ENCODE data around the gene ZFC3H1.
"Not testable (repeated sequence)": the region's sequence is repeated elsewhere in the genome, so short reads cannot be mapped to it uniquely, and the experiment has no call there.

The ZFC3H1 gene

GRCh38 chr12:71702590-71702989 lies 38.9 kb upstream of the ZFC3H1 start:
- DNase-seq (ENCODE audit: low read depth in 2 of 2): peak in 1 of 2 donors; percentile 34

GRCh38 chr12:71702181-71702580 lies 38.5 kb upstream of the ZFC3H1 start:
- not testable (repeated sequence) for H3K4me3 ChIP-seq (replicated peaks in 1 of 2; ENCODE audit: low read depth in 2 of 2, low read length in 2 of 2); DNase-seq (ENCODE audit: low read depth in 2 of 2)

More at GRCh38 chr12:71702590-71702989, 38.9 kb upstream of the ZFC3H1 start:
- H3K4me3 ChIP-seq (replicated peaks in 1 of 2; ENCODE audit: low read depth in 2 of 2, low read length in 2 of 2): no peak overlapping the region
- no peak for TF ChIP-seq CTCF (IDR thresholded peaks at IDR 0.05; ENCODE audit: low read depth, low read length)

- no peak for DNase-seq (ENCODE audit: low read depth in 2 of 2)
These were observed 32.1 kb upstream of the ZFC3H1 start for GRCh38 chr12:71695782-71696181.

GRCh38 chr12:71694099-71694820 lies 30.6 kb upstream of the ZFC3H1 start:
- DNase-seq (ENCODE audit: low read depth in 2 of 2): no peak
- H3K4me3 ChIP-seq (replicated peaks in 1 of 2; ENCODE audit: low read depth in 2 of 2, low read length in 2 of 2): no peak overlapping the region
- TF ChIP-seq CTCF (IDR thresholded peaks at IDR 0.05; ENCODE audit: low read depth, low read length): no peak

More at GRCh38 chr12:71695782-71696181, 32.1 kb upstream of the ZFC3H1 start:
- TF ChIP-seq CTCF (IDR thresholded peaks at IDR 0.05; ENCODE audit: low read depth, low read length): no peak
- H3K4me3 ChIP-seq (replicated peaks in 1 of 2; ENCODE audit: low read depth in 2 of 2, low read length in 2 of 2): no peak overlapping the region

GRCh38 chr12:71693651-71694050 lies 30.0 kb upstream of the ZFC3H1 start:
- not testable (repeated sequence) for DNase-seq (ENCODE audit: low read depth in 2 of 2); H3K4me3 ChIP-seq (replicated peaks in 1 of 2; ENCODE audit: low read depth in 2 of 2, low read length in 2 of 2)

- no peak for DNase-seq (ENCODE audit: low read depth in 2 of 2)
- no peak overlapping the region for H3K4me3 ChIP-seq (replicated peaks in 1 of 2; ENCODE audit: low read depth in 2 of 2, low read length in 2 of 2)
- TF ChIP-seq CTCF (IDR thresholded peaks at IDR 0.05; ENCODE audit: low read depth, low read length): no peak
These were observed 29.5 kb upstream of the ZFC3H1 start for GRCh38 chr12:71693126-71693525.

GRCh38 chr12:71691504-71692129 lies 28.0 kb upstream of the ZFC3H1 start:
- DNase-seq (ENCODE audit: low read depth in 2 of 2): no peak
- no peak overlapping the region for H3K4me3 ChIP-seq (replicated peaks in 1 of 2; ENCODE audit: low read depth in 2 of 2, low read length in 2 of 2)
- no peak for TF ChIP-seq CTCF (IDR thresholded peaks at IDR 0.05; ENCODE audit: low read depth, low read length)

Measured in cardiac fibroblast (primary cell).